Mesendoderm (in vitro differentiated cells): ENCODE measurements around the gene ATP10A.
"Not testable (repeated sequence)": the region's sequence is repeated elsewhere in the genome, so short reads cannot be mapped to it uniquely, and the experiment has no call there.

ENCODE experiments used
- DNase-seq: peaks from one replicate; pipeline ENCODE4 v3.0.0; 2013
- H2AK5ac ChIP-seq: 2 replicates; pipeline ENCODE4 v1.6.1; 2013; ENCODE audit warnings: low read length, inconsistent platforms
- H2BK120ac ChIP-seq: 2 replicates; pipeline ENCODE4 v1.6.1; 2013; ENCODE audit warnings: low read depth, mild to moderate bottlenecking, low read length, moderate library complexity, mixed read lengths
- H2BK15ac ChIP-seq: replicated peaks from 2 replicates; pipeline ENCODE4 v1.6.1; 2013; ENCODE audit warnings: low read depth, mild to moderate bottlenecking, moderate library complexity
- H2BK5ac ChIP-seq: 2 replicates; pipeline ENCODE4 v1.6.1; 2013; ENCODE audit warnings: low read length, inconsistent platforms
- H3K18ac ChIP-seq: 2 replicates; pipeline ENCODE4 v1.6.1; 2013; ENCODE audit warnings: mild to moderate bottlenecking, low read length, mixed read lengths
- H3K23ac ChIP-seq: one replicate; pipeline ENCODE4 v1.6.1; 2013; ENCODE audit warnings: low read length
- H3K27ac ChIP-seq: 2 replicates; pipeline ENCODE4 v1.5.1; 2013; ENCODE audit warnings: low read depth, mild to moderate bottlenecking, inconsistent platforms, low read length, moderate library complexity
- H3K27me3 ChIP-seq: 2 replicates; pipeline ENCODE4 v1.6.1; 2013; ENCODE audit warnings: low read length, control low read depth, mild to moderate bottlenecking, inconsistent platforms; ENCODE audit not compliant: insufficient read depth, poor library complexity
- H3K36me3 ChIP-seq: 2 replicates; pipeline ENCODE4 v1.6.1; 2013; ENCODE audit warnings: low read length, inconsistent platforms; ENCODE audit not compliant: control insufficient read depth, insufficient read depth
- H3K4ac ChIP-seq: one replicate; pipeline ENCODE4 v1.6.1; 2013; ENCODE audit warnings: low read depth, mild to moderate bottlenecking, low read length, moderate library complexity
- H3K4me1 ChIP-seq: 2 replicates; pipeline ENCODE4 v1.6.1; 2013; ENCODE audit warnings: low read depth, low read length, inconsistent platforms; ENCODE audit not compliant: control insufficient read depth
- H3K4me2 ChIP-seq: 2 replicates; pipeline ENCODE4 v1.6.1; 2013; ENCODE audit warnings: low read length
- H3K4me3 ChIP-seq: 2 replicates; pipeline ENCODE4 v1.5.1; 2013; ENCODE audit warnings: mild to moderate bottlenecking, low read length
- H3K56ac ChIP-seq: one replicate; pipeline ENCODE4 v1.6.1; 2013; ENCODE audit warnings: low read length
- H3K79me1 ChIP-seq: 2 replicates; pipeline ENCODE4 v1.6.1; 2013; ENCODE audit warnings: low read length, inconsistent platforms
- H3K79me2 ChIP-seq: 2 replicates; pipeline ENCODE4 v1.6.1; 2013; ENCODE audit warnings: mild to moderate bottlenecking, low read length; ENCODE audit not compliant: control insufficient read depth, insufficient read depth
- H3K9ac ChIP-seq: 2 replicates; pipeline ENCODE4 v1.6.1; 2013; ENCODE audit warnings: low read length, inconsistent platforms
- H4K5ac ChIP-seq: one replicate; pipeline ENCODE4 v1.6.1; 2013; ENCODE audit warnings: low read length
- H4K8ac ChIP-seq: one replicate; pipeline ENCODE4 v1.6.1; 2013; ENCODE audit warnings: low read depth, mild to moderate bottlenecking, control low read depth, low read length, moderate library complexity
- WGBS: extraction: QIAGEN DNeasy Blood & Tissue Kit; methylation state at CpG from one replicate; pipeline ENCODE4 v1.1.7; 2013; ENCODE audit warnings: low lambda C conversion rate, missing lambda C conversion rate; ENCODE audit not compliant: insufficient coverage; ENCODE audit errors: extremely low coverage; 5-methylcytosine and 5-hydroxymethylcytosine counted together

ATP10A gene

DNA sequence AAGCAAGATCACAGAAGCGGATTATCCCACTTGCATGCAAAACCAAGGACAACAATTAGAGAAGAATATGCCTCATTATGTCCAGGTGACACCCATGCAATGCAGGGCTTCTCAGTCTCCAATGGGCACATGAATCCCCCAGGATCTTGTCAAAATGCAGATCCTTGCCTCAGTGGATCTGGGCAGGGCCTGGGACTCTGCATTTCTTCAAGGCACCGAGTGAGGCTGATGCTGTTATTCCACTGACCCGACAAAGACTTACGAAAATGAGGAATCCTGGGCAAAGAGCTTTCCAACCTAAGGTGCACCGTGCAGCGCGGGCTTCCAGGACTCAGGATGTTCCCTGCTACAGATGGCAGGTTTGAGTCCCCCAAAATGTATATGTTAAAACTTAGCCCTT lies 99.2 kb downstream of the ATP10A start:
- no peak for DNase-seq
- H3K9ac ChIP-seq, result no peak overlapping the region
- H3K18ac ChIP-seq, result no peak overlapping the region
- no peak overlapping the region for H2BK120ac ChIP-seq
- H3K4me3 ChIP-seq, result no peak overlapping the region
- H4K5ac ChIP-seq, result no peak overlapping the region
- H3K27me3 ChIP-seq, result no peaks in the 10 kb centered on the region
- H3K4me2 ChIP-seq, result no peak overlapping the region
- no peak overlapping the region for H3K27ac ChIP-seq
- no CpG with 5 or more reads among the region's 7 CpGs for WGBS
- no peak overlapping the region for H3K4ac ChIP-seq
- H3K79me1 ChIP-seq, result no peaks in the 10 kb centered on the region
- no peak overlapping the region for H2AK5ac ChIP-seq
- H3K79me2 ChIP-seq, result no peaks in the 10 kb centered on the region
- no peak overlapping the region for H3K23ac ChIP-seq
- H2BK15ac ChIP-seq, result no peak overlapping the region
- no peak overlapping the region for H2BK5ac ChIP-seq
- no peaks in the 10 kb centered on the region for H3K36me3 ChIP-seq
- H3K4me1 ChIP-seq, result no peaks in the 10 kb centered on the region
- no peak overlapping the region for H3K56ac ChIP-seq
- no peak overlapping the region for H4K8ac ChIP-seq

DNA sequence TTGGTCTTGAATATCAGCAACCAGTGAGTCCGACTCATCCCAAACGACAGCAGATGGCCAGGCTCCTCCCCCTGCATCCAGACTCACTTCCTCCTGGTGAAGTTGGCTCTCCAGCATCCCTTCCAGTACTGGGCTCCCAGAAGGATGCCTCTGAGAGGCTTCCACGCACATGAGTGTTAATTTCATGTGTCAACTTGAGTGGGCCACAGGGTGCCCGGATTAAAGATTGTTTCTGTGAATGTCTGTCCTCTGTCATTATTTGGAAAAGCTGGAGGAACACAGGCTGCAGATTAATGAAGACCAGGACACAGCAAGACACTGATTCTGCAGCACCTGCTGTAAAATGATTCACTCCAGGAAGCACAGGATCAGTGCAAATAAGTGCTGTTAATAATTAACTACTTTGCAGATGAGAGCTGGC lies 99.8 kb downstream of the ATP10A start:
- DNase-seq, result no peak
- H3K4me1 ChIP-seq, result no peaks in the 10 kb centered on the region
- no peak overlapping the region for H2BK120ac ChIP-seq
- H3K4me3 ChIP-seq, result no peak overlapping the region
- no peak overlapping the region for H2BK15ac ChIP-seq
- no peak overlapping the region for H3K23ac ChIP-seq
- H3K9ac ChIP-seq, result no peak overlapping the region
- H3K36me3 ChIP-seq, result no peaks in the 10 kb centered on the region
- no peak overlapping the region for H3K4me2 ChIP-seq
- H3K79me2 ChIP-seq, result no peaks in the 10 kb centered on the region
- H3K18ac ChIP-seq, result no peak overlapping the region
- no peaks in the 10 kb centered on the region for H3K79me1 ChIP-seq
- no peak overlapping the region for H4K8ac ChIP-seq
- H3K4ac ChIP-seq, result no peak overlapping the region
- no CpG with 5 or more reads among the region's 4 CpGs for WGBS
- no peak overlapping the region for H4K5ac ChIP-seq
- no peaks in the 10 kb centered on the region for H3K27me3 ChIP-seq
- no peak overlapping the region for H2BK5ac ChIP-seq
- no peak overlapping the region for H2AK5ac ChIP-seq
- no peak overlapping the region for H3K56ac ChIP-seq
- no peak overlapping the region for H3K27ac ChIP-seq

DNA sequence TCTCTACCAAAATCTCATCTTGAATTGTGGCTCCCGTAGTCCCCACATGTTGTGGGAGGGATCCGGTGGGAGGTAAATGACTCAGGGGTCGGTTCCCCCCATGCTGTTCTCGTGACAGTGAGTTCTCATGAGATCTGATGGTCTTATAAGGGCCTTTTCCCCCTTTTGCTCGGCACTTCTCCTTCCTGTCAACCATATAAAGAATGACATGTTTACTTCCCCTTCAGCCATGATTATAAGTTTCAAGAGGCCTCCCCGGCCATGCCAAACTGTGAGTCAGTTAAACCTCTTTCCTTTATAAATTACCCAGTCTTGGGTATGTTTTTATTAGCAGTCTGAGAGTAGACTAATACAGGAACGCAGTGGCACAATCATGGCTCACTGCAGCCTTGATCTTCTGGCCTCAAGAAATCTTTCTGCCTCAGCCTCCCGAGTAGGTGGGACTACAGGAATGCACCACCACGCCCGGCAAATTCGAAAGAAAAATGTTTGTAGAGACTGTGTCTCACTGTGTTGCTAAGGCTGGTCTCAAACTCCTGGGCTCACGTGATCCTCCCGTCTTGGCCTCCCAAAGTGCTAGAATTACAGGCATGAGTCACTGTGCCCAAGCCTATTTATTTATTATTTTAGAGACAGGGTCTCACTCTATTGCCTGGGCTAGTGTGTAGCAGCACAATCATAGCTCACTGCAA lies 101.0 kb downstream of the ATP10A start:
- H2BK15ac ChIP-seq, result no peak overlapping the region
- no peak overlapping the region for H3K4me2 ChIP-seq
- no peak overlapping the region for H4K5ac ChIP-seq
- no peak overlapping the region for H3K9ac ChIP-seq
- no peak overlapping the region for H3K18ac ChIP-seq
- no peak overlapping the region for H4K8ac ChIP-seq
- H3K27ac ChIP-seq, result no peak overlapping the region
- H2BK5ac ChIP-seq, result no peak overlapping the region
- DNase-seq, result no peak
- no CpG with 5 or more reads among the region's 13 CpGs for WGBS
- H2BK120ac ChIP-seq, result no peak overlapping the region
- no peaks in the 10 kb centered on the region for H3K36me3 ChIP-seq
- no peak overlapping the region for H3K4me3 ChIP-seq
- no peak overlapping the region for H3K23ac ChIP-seq
- no peaks in the 10 kb centered on the region for H3K27me3 ChIP-seq
- no peaks in the 10 kb centered on the region for H3K4me1 ChIP-seq
- H3K4ac ChIP-seq, result no peak overlapping the region
- no peak overlapping the region for H3K56ac ChIP-seq
- no peak overlapping the region for H2AK5ac ChIP-seq
- no peaks in the 10 kb centered on the region for H3K79me1 ChIP-seq
- H3K79me2 ChIP-seq, result no peaks in the 10 kb centered on the region

DNA sequence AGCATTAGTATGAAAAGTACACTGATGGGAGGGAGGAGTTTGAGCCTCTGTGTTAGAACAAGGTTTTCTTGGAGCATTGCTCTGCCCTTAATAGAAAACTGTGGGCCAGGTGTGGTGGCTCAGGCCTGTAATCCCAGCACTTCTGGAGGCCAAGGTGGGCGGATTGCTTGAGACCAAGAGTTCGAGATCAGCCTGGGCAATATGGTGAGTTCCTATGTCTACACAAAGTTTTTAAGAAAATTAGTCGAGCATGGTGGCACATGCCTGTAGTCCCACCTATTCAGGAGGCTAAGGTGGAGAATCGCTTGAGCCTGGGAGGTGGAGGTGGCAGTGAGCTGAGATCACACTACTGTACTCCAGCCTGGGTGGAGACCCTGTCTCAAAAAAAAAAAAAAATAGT lies 103.7 kb downstream of the ATP10A start:
- Histone ChIP-seq H3K18ac (no peak overlapping the region), H2AK5ac (no peak overlapping the region), H3K4me2 (no peak overlapping the region), H3K79me1 (no peaks in the 10 kb centered on the region), H3K36me3 (no peaks in the 10 kb centered on the region), H2BK120ac (no peak overlapping the region), H2BK5ac (no peak overlapping the region), H4K5ac (no peak overlapping the region), H3K79me2 (no peaks in the 10 kb centered on the region), H2BK15ac (no peak overlapping the region), H3K4ac (no peak overlapping the region), H3K56ac (no peak overlapping the region), H3K4me3 (no peak overlapping the region), H3K27ac (no peak overlapping the region), H4K8ac (no peak overlapping the region), H3K27me3 (no peaks in the 10 kb centered on the region), H3K23ac (no peak overlapping the region), H3K4me1 (no peaks in the 10 kb centered on the region), H3K9ac (no peak overlapping the region)
- WGBS, result no CpG with 5 or more reads among the region's 4 CpGs
- no peak for DNase-seq

DNA sequence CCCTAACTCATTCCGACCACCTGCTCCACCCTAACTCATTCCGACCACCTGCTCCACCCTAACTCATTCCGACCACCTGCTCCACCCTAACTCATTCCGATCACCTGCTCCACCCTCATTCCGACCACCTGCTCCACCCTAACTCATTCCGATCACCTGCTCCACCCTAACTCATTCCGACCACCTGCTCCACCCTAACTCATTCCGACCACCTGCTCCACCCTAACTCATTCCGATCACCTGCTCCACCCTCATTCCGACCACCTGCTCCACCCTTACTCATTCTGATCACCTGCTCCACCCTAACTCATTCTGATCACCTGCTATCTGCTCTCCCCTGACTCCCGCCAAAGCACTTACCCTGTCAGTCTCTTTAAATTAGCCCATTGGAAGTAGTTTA lies 104.5 kb downstream of the ATP10A start:
- H3K18ac ChIP-seq, H3K4me1 ChIP-seq, DNase-seq, H3K79me2 ChIP-seq, H3K27me3 ChIP-seq, H2BK120ac ChIP-seq, H3K4me2 ChIP-seq, H2BK5ac ChIP-seq, H4K5ac ChIP-seq, H3K9ac ChIP-seq, H4K8ac ChIP-seq, H3K56ac ChIP-seq, H3K79me1 ChIP-seq, H3K36me3 ChIP-seq, H3K4ac ChIP-seq, H3K27ac ChIP-seq, H2AK5ac ChIP-seq, H3K4me3 ChIP-seq, H2BK15ac ChIP-seq, H3K23ac ChIP-seq: not testable (repeated sequence)
- WGBS, result no CpG with 5 or more reads among the region's 11 CpGs
